Right atrium auricular region (tissue), 2 donors: ENCODE results near the gene CCT7. TPM values are rescaled to one million over a fixed set of nuclear protein-coding genes. Genes with fewer than 3 reads are reported as not detected.
A peak's percentile ranks its signal among the peaks of the same experiment; 100 is the strongest.

ENCODE experiments used
- DNase-seq: peaks from one replicate; pipeline ENCODE4 v3.0.0-alpha.2; 2019; ENCODE audit warnings: low spot score
- H3K27ac ChIP-seq, 2 donors: fragments of 200-600 bp; sonication (generic); 1 replicate in 1 of 2; 2 replicates in 1 of 2; pipeline ENCODE4 v1.5.1; 2016 to 2019
- H3K27me3 ChIP-seq, 2 donors: fragments of 200-600 bp; sonication (generic); one replicate each; pipeline versions ENCODE4 v1.5.1 to v1.6.0; 2017 to 2019
- H3K36me3 ChIP-seq: fragments of 200-600 bp; sonication (generic); one replicate; pipeline ENCODE4 v1.5.1; 2016
- H3K4me1 ChIP-seq, 2 donors: fragments of 200-600 bp; sonication (generic); one replicate each; pipeline versions ENCODE4 v1.5.1 to v1.6.0; 2017 to 2019
- H3K4me3 ChIP-seq, 2 donors: fragments of 200-600 bp; sonication (generic); 1 replicate in 1 of 2; 2 replicates in 1 of 2; pipeline ENCODE4 v1.5.1; 2017 to 2019; ENCODE audit warnings: mild to moderate bottlenecking in 1 of 2, moderate library complexity in 1 of 2
- H3K9me3 ChIP-seq, 2 donors: fragments of 200-600 bp; sonication (generic); one replicate each; pipeline ENCODE4 v1.5.1; 2019
- total RNA-seq, 2 donors: library from RNA; depleted of rRNA; stranded (reverse); fragments of >200 nt; gene quantifications; one replicate each; pipeline ENCODE4 v1.1.0, GENCODE V29; 2016
- TF ChIP-seq, protein P1 (sequence below), 2 donors: fragments of 200-600 bp; sonication (generic); IDR thresholded peaks; one replicate each; pipeline ENCODE4 v1.5.1; 2019; ENCODE audit warnings: antibody characterized with exemption in 2 of 2

Gene CCT7
- total RNA-seq, 2 donors from 2014 or later: 154 to 191 TPM

DNA sequence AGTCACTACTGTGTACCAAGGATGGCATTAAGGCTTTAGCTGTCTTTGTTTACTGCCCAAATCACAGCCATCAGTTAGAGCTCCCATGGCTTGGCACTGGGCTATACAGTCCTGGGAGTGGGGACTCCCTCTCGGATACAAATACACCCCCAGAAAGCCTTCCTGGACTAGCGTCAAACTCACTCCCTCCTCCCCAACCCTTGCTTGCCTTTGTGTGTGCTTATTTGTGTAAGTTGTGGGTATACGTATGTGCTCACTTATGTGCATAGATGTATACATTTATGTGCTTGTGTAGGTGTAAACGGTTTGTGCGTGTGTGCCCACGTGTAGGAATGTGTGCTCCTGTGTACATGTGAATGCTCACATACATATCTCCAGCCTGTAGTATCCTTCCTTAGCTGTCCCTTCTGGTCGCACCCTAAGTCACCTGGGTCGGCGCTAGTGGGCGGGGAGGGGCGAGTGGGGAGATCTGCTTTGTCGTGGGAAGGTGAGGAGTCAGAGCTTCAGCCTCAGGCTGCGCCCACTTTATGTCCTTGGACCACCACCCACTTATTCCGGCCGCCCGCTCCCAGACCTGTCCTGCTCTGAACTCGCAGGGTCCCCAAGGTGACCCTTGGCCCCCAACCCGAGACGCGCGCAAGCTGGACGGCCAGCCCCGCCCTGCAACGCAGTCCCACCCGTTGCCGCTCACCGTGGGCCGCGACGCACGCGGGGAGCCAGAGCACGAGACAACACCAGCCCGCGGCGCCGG lies 1.5 kb upstream of the CCT7 start:
- no peaks in the 10 kb centered on the region for H3K9me3 ChIP-seq
- no peaks in the 10 kb centered on the region for H3K27me3 ChIP-seq
- no peak for DNase-seq
- H3K4me1 ChIP-seq: peaks cover 0 to 34% of the 10 kb centered on the region in 2 donors
- TF ChIP-seq, protein P1, sequence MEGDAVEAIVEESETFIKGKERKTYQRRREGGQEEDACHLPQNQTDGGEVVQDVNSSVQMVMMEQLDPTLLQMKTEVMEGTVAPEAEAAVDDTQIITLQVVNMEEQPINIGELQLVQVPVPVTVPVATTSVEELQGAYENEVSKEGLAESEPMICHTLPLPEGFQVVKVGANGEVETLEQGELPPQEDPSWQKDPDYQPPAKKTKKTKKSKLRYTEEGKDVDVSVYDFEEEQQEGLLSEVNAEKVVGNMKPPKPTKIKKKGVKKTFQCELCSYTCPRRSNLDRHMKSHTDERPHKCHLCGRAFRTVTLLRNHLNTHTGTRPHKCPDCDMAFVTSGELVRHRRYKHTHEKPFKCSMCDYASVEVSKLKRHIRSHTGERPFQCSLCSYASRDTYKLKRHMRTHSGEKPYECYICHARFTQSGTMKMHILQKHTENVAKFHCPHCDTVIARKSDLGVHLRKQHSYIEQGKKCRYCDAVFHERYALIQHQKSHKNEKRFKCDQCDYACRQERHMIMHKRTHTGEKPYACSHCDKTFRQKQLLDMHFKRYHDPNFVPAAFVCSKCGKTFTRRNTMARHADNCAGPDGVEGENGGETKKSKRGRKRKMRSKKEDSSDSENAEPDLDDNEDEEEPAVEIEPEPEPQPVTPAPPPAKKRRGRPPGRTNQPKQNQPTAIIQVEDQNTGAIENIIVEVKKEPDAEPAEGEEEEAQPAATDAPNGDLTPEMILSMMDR (IDR thresholded peaks at IDR 0.05): no peak
- H3K4me3 ChIP-seq: peak overlapping the region; percentile 73 to 87
- peaks cover 26% of the 10 kb centered on the region for H3K36me3 ChIP-seq
- H3K27ac ChIP-seq: peak overlapping the region; percentile 92 to 95

GRCh38 chr2:73233154-73233931 lies 765 bp upstream of the CCT7 start, which contains the start of gene PRADC1:
PRADC1 (minus strand) TSS chr2:73233239; CDS start chr2:73233160, 79 bp downstream.
- no peaks in the 10 kb centered on the region for H3K27me3 ChIP-seq
- peak within 1 kb of the TSS; percentile 73 to 87 for H3K4me3 ChIP-seq
- peaks cover 0 to 37% of the 10 kb centered on the region in 2 donors for H3K4me1 ChIP-seq
- TF ChIP-seq, protein P1 (IDR thresholded peaks at IDR 0.05): no peak
- peak within 1 kb of the TSS; percentile 92 to 95 for H3K27ac ChIP-seq
- H3K36me3 ChIP-seq: peaks cover 18% of the 10 kb centered on the region
- DNase-seq: peak; percentile 100
- H3K9me3 ChIP-seq: no peaks in the 10 kb centered on the region

- TF ChIP-seq, protein P1 (IDR thresholded peaks at IDR 0.05): no peak
- H3K27me3 ChIP-seq: no peaks in the 10 kb centered on the region
- peaks cover 13% of the 10 kb centered on the region for H3K36me3 ChIP-seq
- DNase-seq: no peak
- H3K4me1 ChIP-seq: peaks cover 0 to 51% of the 10 kb centered on the region in 2 donors
- H3K9me3 ChIP-seq: no peaks in the 10 kb centered on the region
- H3K27ac ChIP-seq: peak overlapping the region in 1 of 2 donors; percentile 95
- H3K4me3 ChIP-seq: peak overlapping the region; percentile 73 to 87
Observed at GRCh38 chr2:73235315-73236028, 1.4 kb downstream of the CCT7 start.

DNA sequence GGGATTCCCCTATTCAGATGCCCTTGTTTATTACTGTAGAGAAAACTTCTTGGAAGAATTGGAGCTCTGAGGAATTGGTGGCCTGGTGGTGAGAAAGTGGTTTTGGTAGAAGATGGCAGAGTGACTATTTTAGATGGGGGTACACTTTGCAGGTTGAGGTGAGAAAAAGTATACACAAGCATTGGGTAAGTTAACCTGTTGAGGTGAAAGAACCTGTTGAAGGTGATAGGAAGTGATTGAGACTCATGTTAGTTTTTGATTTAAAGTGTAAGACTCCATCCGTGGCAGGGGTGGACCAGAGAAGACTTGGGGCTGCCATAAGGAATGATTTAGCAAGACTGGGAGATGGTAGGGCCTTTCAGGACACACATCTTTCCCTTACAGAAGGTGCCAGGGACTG lies 3.1 kb downstream of the CCT7 start:
- no peak overlapping the region for H3K27ac ChIP-seq
- no peaks in the 10 kb centered on the region for H3K27me3 ChIP-seq
- peaks cover 27% of the 10 kb centered on the region for H3K36me3 ChIP-seq
- TF ChIP-seq, protein P1 (IDR thresholded peaks at IDR 0.05): no peak
- no peaks in the 10 kb centered on the region for H3K9me3 ChIP-seq
- DNase-seq: no peak
- H3K4me3 ChIP-seq: no peak overlapping the region
- peaks cover 0 to 50% of the 10 kb centered on the region in 2 donors for H3K4me1 ChIP-seq

DNA sequence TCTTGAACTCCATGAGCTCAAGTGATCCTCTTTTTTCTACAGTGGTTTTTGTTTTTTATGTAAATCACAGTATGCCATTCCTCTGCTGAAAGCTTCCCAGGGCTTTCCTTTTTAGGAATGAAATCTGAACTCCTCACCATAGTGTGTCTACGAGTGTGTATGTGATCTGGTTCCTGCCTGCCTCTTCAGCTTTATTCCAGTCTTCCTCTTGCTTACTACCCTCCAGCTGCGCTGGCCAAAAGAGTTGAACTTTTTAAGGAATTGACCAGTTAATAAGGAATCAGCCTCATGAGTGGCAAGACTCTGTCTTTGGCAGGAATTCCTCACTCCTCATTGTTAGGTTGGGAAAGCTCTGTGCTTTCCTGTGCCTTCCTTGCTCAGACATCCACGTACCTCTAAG lies 4.0 kb downstream of the CCT7 start:
- TF ChIP-seq, protein P1 (IDR thresholded peaks at IDR 0.05): no peak
- DNase-seq: no peak
- no peaks in the 10 kb centered on the region for H3K27me3 ChIP-seq
- H3K4me1 ChIP-seq: peaks cover 0 to 43% of the 10 kb centered on the region in 2 donors
- no peak overlapping the region for H3K27ac ChIP-seq
- no peaks in the 10 kb centered on the region for H3K9me3 ChIP-seq
- no peak overlapping the region for H3K4me3 ChIP-seq
- peaks cover 36% of the 10 kb centered on the region for H3K36me3 ChIP-seq
